Placental epithelial cell (primary cell): ENCODE results near the gene ZDHHC13. TPM values are rescaled to one million over a fixed set of nuclear protein-coding genes. Genes with fewer than 3 reads are reported as not detected.

Experiments
- total RNA-seq: library from RNA; depleted of rRNA; stranded (reverse); fragments of >200 nt; gene quantifications from 2 replicates; pipeline ENCODE4 v1.2.3, GENCODE V29; 2012

The ZDHHC13 gene, protein sequence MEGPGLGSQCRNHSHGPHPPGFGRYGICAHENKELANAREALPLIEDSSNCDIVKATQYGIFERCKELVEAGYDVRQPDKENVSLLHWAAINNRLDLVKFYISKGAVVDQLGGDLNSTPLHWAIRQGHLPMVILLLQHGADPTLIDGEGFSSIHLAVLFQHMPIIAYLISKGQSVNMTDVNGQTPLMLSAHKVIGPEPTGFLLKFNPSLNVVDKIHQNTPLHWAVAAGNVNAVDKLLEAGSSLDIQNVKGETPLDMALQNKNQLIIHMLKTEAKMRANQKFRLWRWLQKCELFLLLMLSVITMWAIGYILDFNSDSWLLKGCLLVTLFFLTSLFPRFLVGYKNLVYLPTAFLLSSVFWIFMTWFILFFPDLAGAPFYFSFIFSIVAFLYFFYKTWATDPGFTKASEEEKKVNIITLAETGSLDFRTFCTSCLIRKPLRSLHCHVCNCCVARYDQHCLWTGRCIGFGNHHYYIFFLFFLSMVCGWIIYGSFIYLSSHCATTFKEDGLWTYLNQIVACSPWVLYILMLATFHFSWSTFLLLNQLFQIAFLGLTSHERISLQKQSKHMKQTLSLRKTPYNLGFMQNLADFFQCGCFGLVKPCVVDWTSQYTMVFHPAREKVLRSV
- 11.4 and 21.6 TPM in 2 replicates for total RNA-seq

DNA sequence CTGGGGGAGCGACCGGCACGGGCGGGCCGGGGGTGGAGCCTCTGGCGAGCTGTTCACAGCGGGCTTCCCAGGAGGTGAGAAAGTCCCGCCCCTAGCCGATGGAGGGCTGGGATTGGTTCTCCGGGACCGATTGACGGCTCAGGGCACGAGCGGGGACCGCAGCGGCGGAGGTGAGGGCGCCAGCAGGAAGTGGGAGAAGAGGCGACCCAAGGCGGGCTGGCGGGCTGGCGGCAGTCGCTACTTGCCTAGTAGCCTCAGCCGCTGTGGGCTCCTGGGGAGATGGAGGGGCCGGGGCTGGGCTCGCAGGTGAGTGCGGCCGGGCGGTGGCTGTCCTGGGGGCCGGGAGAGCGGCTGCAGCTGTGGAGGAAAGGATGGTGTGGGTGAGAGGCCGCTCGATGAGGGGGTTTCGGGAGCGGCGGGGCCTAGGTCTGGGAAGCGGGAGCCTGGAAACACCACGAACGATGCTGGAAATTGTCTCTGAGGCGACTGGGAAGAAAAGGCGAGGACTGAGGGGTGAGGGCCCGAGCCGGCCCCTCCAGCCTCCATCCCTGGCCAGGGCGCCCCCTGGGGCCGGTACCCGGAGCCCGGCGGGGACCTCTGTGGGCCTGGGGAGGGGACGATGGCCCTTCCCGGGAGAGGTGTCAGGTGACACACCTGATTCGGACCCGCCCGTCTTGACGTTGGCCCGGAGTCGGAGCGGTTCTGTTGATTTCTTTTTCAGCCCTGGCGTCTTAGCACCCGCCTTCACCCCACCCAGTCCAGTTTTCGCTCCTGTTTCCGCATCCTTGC, at the start of gene ZDHHC13:
TSS of gene ZDHHC13 (plus strand) at position 198 of the 789 bp plus-strand sequence. CDS start at position 280, 82 bp downstream.

DNA sequence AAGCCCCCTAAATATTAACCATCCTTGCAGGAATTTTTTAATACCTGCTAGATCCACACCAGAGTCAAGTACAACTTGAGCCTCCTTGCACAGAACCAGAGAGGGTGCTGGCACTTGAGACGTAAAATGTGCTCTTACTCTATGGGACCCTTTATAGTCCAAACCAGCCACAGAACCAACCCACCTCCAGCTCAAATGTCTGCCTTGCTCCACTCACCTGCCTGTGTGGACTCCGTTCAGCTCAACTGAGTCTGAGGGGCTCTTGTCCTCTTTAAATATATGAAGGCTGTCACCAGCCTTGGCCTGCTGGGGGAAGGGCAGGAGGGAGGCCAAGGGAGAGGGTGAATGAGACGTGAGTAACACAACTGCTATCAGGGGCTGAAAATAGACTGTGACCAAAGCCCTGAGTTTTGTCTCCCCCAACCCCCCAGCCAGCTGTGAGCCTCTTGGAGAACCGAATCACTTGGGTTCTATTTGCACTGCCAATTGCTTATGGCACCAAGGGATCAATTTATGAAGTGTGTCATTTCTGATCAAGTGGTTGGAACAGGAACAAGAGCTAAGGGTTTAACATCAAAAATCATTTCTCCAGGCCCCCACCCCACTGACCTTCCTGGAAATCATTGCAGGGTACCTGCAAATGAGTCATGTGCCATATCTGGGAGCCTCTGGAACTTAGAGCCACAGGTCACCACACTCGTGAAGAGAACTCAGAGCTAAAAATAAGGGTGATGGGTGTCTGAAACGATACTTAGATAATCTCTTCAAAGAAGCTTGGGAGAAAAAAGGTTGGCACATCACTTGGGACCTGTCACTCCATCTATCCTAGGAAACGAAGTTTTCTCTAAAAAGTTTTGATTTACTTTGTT, 85.0 kb downstream of the ZDHHC13 start, which contains the start of gene CSRP3:
TSS of gene CSRP3 (minus strand) at position 247 of the 869 bp plus-strand sequence. CDS start 9,535 bp downstream, outside the sequence.

Other genes with a start within 250 kb of the ZDHHC13 start
- 0.39 TPM in 1 of 2 replicates, not detected in the other for gene MRGPRX1, start 177.8 kb upstream of the ZDHHC13 start, total RNA-seq
- gene MRGPRX2, start 56.5 kb upstream of the ZDHHC13 start, total RNA-seq = not detected in 2 replicates
- not detected in 2 replicates for gene CSRP3, start 84.8 kb downstream of the ZDHHC13 start, total RNA-seq
- gene E2F8, start 123.8 kb downstream of the ZDHHC13 start, total RNA-seq = 0.65 and 1.2 TPM in 2 replicates